WTC11 (cell line): ENCODE results near the gene HELZ.

Experiments
- CTCF ChIP-seq: fragments of 200-600 bp; IDR thresholded peaks from 2 replicates; pipeline ENCODE4 v1.8.0; 2022; ENCODE audit warnings: antibody characterized with exemption
- ELF4 ChIP-seq: sonication (generic); formaldehyde crosslinking; IDR thresholded peaks from 2 replicates; pipeline ENCODE4 v1.8.1; 2022; ENCODE audit warnings: low read depth, mild to moderate bottlenecking, moderate library complexity, missing genetic modification reagents

DNA sequence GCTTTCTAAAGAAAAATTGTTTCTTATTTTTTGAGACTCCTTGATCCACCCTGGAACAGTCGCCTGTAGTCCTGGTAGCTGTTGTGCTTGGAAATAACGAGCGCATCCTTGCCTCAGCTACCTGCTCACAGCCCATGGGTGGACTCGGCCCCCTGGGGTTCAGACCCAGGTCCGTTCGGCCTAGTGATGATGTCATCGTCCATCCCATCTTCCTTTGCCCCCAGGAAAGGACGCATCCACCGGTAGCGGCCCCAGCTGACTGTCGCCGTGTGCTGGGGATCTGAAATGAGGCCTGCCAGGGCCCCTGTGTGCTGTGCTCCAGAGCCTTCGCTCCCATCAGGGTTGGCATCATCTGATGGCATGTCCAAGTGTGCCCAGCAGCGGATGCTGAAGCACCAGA, 212.6 kb downstream of the HELZ start:
- no peak for TF ChIP-seq CTCF
- no peak for TF ChIP-seq ELF4
